ENCODE measurements around the gene ZBTB18. TPM values are rescaled to one million over a fixed set of nuclear protein-coding genes. Genes with fewer than 3 reads are reported as not detected.

Gene ZBTB18
- polyA plus RNA-seq, 1 donor from 2014 or later: 30.6 TPM

DNA sequence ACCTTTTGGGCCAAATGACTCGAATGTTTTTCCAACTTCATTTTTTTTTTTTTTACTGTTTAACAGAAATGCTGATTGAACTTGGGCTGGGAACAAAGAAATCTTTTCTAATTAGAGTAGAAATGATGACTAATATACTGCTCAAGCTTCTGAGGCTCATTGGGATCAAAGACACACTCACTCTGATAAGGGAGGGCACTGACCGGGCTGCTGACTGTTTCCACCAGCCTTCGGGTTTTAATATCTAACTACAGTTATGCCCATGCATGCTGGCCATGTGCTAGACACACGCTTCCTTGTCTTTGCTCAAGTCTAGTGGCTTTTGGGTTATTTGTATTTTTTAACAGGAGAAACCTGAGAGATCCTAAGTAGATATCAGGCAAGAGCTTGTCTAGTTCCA lies 16.8 kb downstream of the ZBTB18 start:
- Histone ChIP-seq H3K27ac (ENCODE audit: low read length) (no peak overlapping the region), H2AFZ (ENCODE audit: low read depth, low read length) (no peak overlapping the region), H3K27me3 (ENCODE audit: insufficient read depth, low read depth, low read length) (no peaks in the 10 kb centered on the region), H3K36me3 (ENCODE audit: insufficient read depth, low read length) (no peaks in the 10 kb centered on the region), H4K20me1 (ENCODE audit: insufficient read depth) (no peaks in the 10 kb centered on the region), H3K79me2 (replicated peaks; ENCODE audit: insufficient read depth, low read length) (no peaks in the 10 kb centered on the region), H3K9me2 (ENCODE audit: insufficient read depth, low read length) (no peaks in the 10 kb centered on the region), H3K9ac (ENCODE audit: low read length) (no peak overlapping the region), H3K4me3 (ENCODE audit: low read length) (no peak overlapping the region), H3F3A (ENCODE audit: insufficient read depth, low read length, poor library complexity, severe bottlenecking) (no peaks in the 10 kb centered on the region), H3K4me2 (ENCODE audit: low read length) (no peak overlapping the region), H3K9me3 (ENCODE audit: low read length) (no peaks in the 10 kb centered on the region)
- no peak for TF ChIP-seq EZH2 (IDR thresholded peaks at IDR 0.05; ENCODE audit: borderline replicate concordance, insufficient read depth, low read length, poor library complexity, severe bottlenecking)
- no peak for TF ChIP-seq POLR2AphosphoS5 (IDR thresholded peaks at IDR 0.05)
- no peak for TF ChIP-seq EP300 (conservative IDR thresholded peaks at IDR 0.05; ENCODE audit: poor library complexity, severe bottlenecking)
- TF ChIP-seq RAD21 (conservative IDR thresholded peaks at IDR 0.05): no peak
- TF ChIP-seq SMC3 (conservative IDR thresholded peaks at IDR 0.05; ENCODE audit: poor library complexity): no peak
- no peak for TF ChIP-seq TAF1 (IDR thresholded peaks at IDR 0.05; ENCODE audit: low read depth)
- no peak for TF ChIP-seq MXI1 (conservative IDR thresholded peaks at IDR 0.05; ENCODE audit: poor library complexity, severe bottlenecking)
- TF ChIP-seq, protein P1, sequence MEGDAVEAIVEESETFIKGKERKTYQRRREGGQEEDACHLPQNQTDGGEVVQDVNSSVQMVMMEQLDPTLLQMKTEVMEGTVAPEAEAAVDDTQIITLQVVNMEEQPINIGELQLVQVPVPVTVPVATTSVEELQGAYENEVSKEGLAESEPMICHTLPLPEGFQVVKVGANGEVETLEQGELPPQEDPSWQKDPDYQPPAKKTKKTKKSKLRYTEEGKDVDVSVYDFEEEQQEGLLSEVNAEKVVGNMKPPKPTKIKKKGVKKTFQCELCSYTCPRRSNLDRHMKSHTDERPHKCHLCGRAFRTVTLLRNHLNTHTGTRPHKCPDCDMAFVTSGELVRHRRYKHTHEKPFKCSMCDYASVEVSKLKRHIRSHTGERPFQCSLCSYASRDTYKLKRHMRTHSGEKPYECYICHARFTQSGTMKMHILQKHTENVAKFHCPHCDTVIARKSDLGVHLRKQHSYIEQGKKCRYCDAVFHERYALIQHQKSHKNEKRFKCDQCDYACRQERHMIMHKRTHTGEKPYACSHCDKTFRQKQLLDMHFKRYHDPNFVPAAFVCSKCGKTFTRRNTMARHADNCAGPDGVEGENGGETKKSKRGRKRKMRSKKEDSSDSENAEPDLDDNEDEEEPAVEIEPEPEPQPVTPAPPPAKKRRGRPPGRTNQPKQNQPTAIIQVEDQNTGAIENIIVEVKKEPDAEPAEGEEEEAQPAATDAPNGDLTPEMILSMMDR (IDR thresholded peaks at IDR 0.05; ENCODE audit: poor library complexity, severe bottlenecking): no peak
- TF ChIP-seq, protein P2, sequence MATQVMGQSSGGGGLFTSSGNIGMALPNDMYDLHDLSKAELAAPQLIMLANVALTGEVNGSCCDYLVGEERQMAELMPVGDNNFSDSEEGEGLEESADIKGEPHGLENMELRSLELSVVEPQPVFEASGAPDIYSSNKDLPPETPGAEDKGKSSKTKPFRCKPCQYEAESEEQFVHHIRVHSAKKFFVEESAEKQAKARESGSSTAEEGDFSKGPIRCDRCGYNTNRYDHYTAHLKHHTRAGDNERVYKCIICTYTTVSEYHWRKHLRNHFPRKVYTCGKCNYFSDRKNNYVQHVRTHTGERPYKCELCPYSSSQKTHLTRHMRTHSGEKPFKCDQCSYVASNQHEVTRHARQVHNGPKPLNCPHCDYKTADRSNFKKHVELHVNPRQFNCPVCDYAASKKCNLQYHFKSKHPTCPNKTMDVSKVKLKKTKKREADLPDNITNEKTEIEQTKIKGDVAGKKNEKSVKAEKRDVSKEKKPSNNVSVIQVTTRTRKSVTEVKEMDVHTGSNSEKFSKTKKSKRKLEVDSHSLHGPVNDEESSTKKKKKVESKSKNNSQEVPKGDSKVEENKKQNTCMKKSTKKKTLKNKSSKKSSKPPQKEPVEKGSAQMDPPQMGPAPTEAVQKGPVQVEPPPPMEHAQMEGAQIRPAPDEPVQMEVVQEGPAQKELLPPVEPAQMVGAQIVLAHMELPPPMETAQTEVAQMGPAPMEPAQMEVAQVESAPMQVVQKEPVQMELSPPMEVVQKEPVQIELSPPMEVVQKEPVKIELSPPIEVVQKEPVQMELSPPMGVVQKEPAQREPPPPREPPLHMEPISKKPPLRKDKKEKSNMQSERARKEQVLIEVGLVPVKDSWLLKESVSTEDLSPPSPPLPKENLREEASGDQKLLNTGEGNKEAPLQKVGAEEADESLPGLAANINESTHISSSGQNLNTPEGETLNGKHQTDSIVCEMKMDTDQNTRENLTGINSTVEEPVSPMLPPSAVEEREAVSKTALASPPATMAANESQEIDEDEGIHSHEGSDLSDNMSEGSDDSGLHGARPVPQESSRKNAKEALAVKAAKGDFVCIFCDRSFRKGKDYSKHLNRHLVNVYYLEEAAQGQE (IDR thresholded peaks at IDR 0.05; ENCODE audit: borderline replicate concordance): no peak

DNA sequence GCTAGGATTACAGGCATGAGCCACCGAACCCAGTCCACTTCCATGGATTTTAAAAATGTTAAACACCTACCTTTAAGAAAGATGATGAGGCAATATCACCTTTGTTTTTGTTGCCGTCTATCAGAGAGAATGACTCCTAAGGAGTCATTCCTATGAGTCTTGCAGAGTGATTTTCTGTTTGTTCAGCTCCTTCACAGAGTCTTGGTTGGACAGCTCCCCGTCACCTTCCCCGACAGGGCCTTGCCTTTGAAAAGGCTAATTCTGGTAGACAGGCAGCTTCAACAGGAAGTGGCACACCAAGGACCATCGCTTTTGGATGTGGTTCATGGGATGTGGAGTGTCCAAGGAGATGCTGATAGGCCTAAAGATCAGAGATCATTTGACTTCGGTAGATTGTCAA lies 17.5 kb downstream of the ZBTB18 start:
- Histone ChIP-seq H4K20me1 (ENCODE audit: insufficient read depth) (no peaks in the 10 kb centered on the region), H3K9me3 (ENCODE audit: low read length) (no peaks in the 10 kb centered on the region), H3K27ac (ENCODE audit: low read length) (no peak overlapping the region), H3F3A (ENCODE audit: insufficient read depth, low read length, poor library complexity, severe bottlenecking) (no peaks in the 10 kb centered on the region), H2AFZ (ENCODE audit: low read depth, low read length) (no peak overlapping the region), H3K9me2 (ENCODE audit: insufficient read depth, low read length) (no peaks in the 10 kb centered on the region), H3K27me3 (ENCODE audit: insufficient read depth, low read depth, low read length) (no peaks in the 10 kb centered on the region), H3K9ac (ENCODE audit: low read length) (no peak overlapping the region), H3K36me3 (ENCODE audit: insufficient read depth, low read length) (no peaks in the 10 kb centered on the region), H3K4me2 (ENCODE audit: low read length) (no peak overlapping the region), H3K4me3 (ENCODE audit: low read length) (no peak overlapping the region), H3K79me2 (replicated peaks; ENCODE audit: insufficient read depth, low read length) (no peaks in the 10 kb centered on the region)
- TF ChIP-seq, protein P1 (IDR thresholded peaks at IDR 0.05; ENCODE audit: poor library complexity, severe bottlenecking): no peak
- no peak for TF ChIP-seq MXI1 (conservative IDR thresholded peaks at IDR 0.05; ENCODE audit: poor library complexity, severe bottlenecking)
- TF ChIP-seq EP300 (conservative IDR thresholded peaks at IDR 0.05; ENCODE audit: poor library complexity, severe bottlenecking): no peak
- TF ChIP-seq POLR2AphosphoS5 (IDR thresholded peaks at IDR 0.05): no peak
- no peak for TF ChIP-seq SMC3 (conservative IDR thresholded peaks at IDR 0.05; ENCODE audit: poor library complexity)
- no peak for TF ChIP-seq TAF1 (IDR thresholded peaks at IDR 0.05; ENCODE audit: low read depth)
- TF ChIP-seq, protein P2 (IDR thresholded peaks at IDR 0.05; ENCODE audit: borderline replicate concordance): no peak
- TF ChIP-seq RAD21 (conservative IDR thresholded peaks at IDR 0.05): no peak
- TF ChIP-seq EZH2 (IDR thresholded peaks at IDR 0.05; ENCODE audit: borderline replicate concordance, insufficient read depth, low read length, poor library complexity, severe bottlenecking): no peak
